Heart left ventricle (tissue), 16 donors: Measurements from ENCODE around the gene APEH. TPM values are rescaled to one million over a fixed set of nuclear protein-coding genes. Genes with fewer than 3 reads are reported as not detected.
"Not testable (repeated sequence)": the region's sequence is repeated elsewhere in the genome, so short reads cannot be mapped to it uniquely, and the experiment has no call there.

Experiments
- ATAC-seq, 4 donors: fragments of 200-7000 bp; cut with Tn5 transposase; one replicate each; pipeline ENCODE4 v1.9.1; 2020 to 2022; ENCODE audit warnings: moderate library complexity in 4 of 4, mild to moderate bottlenecking in 3 of 4, moderate number of reproducible peaks in 1 of 4
- DNase-seq, 5 donors: peaks; one replicate each; pipeline ENCODE4 v3.0.0-alpha.2; 2020
- H3K27ac ChIP-seq, 12 donors: fragments of 200-600 bp; sonication (generic) in 4 of 12; one replicate each; pipeline versions ENCODE4 v1.5.0 to v1.8.0; 2016 to 2022; ENCODE audit warnings: mild to moderate bottlenecking in 2 of 12
- H3K27me3 ChIP-seq, 9 donors: fragments of 200-600 bp; sonication (generic) in 2 of 9; one replicate each; pipeline versions ENCODE4 v1.5.1 to v1.8.0; 2016 to 2022; ENCODE audit warnings: mild to moderate bottlenecking in 3 of 9
- H3K36me3 ChIP-seq, 9 donors: fragments of 200-600 bp; sonication (generic) in 2 of 9; one replicate each; pipeline versions ENCODE4 v1.5.0 to v1.8.0; 2018 to 2022; ENCODE audit warnings: mild to moderate bottlenecking in 2 of 9
- H3K4me1 ChIP-seq, 12 donors: fragments of 200-600 bp; sonication (generic) in 4 of 12; one replicate each; pipeline versions ENCODE4 v1.5.0 to v1.8.0; 2016 to 2022; ENCODE audit warnings: mild to moderate bottlenecking in 3 of 12
- H3K4me3 ChIP-seq, 12 donors: fragments of 200-600 bp; sonication (generic) in 4 of 12; one replicate each; pipeline versions ENCODE4 v1.5.0 to v1.8.0; 2017 to 2022; ENCODE audit warnings: mild to moderate bottlenecking in 9 of 12, moderate library complexity in 4 of 12
- H3K9me3 ChIP-seq, 12 donors: fragments of 200-600 bp; sonication (generic) in 4 of 12; one replicate each; pipeline versions ENCODE4 v1.5.0 to v1.8.0; 2016 to 2022; ENCODE audit warnings: mild to moderate bottlenecking in 1 of 12
- CTCF ChIP-seq, 12 donors: fragments of 200-600 bp; sonication (generic) in 4 of 12; IDR thresholded peaks; one replicate each; pipeline versions ENCODE4 v1.5.0 to v1.8.0; 2018 to 2022; ENCODE audit warnings: antibody characterized with exemption in 12 of 12, mild to moderate bottlenecking in 5 of 12
- POLR2A ChIP-seq, 2 donors: fragments of 450-650 bp; IDR thresholded peaks; one replicate each; pipeline ENCODE4 v1.6.1; 2017; ENCODE audit warnings: antibody characterized with exemption in 2 of 2, mild to moderate bottlenecking in 2 of 2, moderate library complexity in 2 of 2
- WGBS, 4 donors: extraction: QIAGEN DNeasy Blood & Tissue Kit in 2 of 4; methylation state at CpG; one replicate each; pipeline versions ENCODE4 v1.1.5 to v1.1.7; 2013 to 2018; 5-methylcytosine and 5-hydroxymethylcytosine counted together
- intact Hi-C, 10 donors: fragments of 100-400 bp; cut with DNase I; formaldehyde crosslinking; loops; one replicate each; pipeline versions ENCODE4 v1.11.1 to v1.14.2; 2022
- polyA plus RNA-seq, 2 donors: library from polyadenylated mRNA; stranded (reverse); fragments of 200-250 nt; gene quantifications; one replicate each; pipeline ENCODE4 v1.2.3, GENCODE V29; 2013
- total RNA-seq, 9 donors: library from RNA; depleted of rRNA in 2 of 9; stranded (reverse); fragments of >200 nt in 2 of 9; fragmentation: NEBNext Ultra II Directional in 3 of 9; extraction: Animal tissue kit (Norgen Biotek cat#: 25700) in 3 of 9; gene quantifications; one replicate each; pipeline versions ENCODE4 v1.1.0 to v1.2.4, GENCODE V29; 2016 to 2023
- donor health status: ischemic (EF 13 %, LVEDD 7.1; RV severe dilation, severe dysfunction).
- donor health status: healthy with polysubstance abuse.
- donor health status: DM: no; HTN: yes; CAD: no.
- donor health status: DM: no; HTN: no; CAD: no.
- donor health status: ischemic (EF 25% LVEDD 6.9; RV normal size, moderate dysfunction).
- donor health status: ischemic (EF 25% LVEDD 5.7; RV mildly dilated, moderate dysfunction).
- donor health status: healthy.
- donor health status: DM: yes; HTN: yes; CAD: no.
- donor health status: ischemic (EF 35%, LVEDD 5.7; RV mildly dilated, moderate dysfunction).
- donor health status: nonischemic (EF 11% LVEDD 7.7; RV severe dilation, severe dysfunction).
- donor health status: DM: yes; HTN: yes; CAD: no.
- donor health status: PGD.
- donor health status: ischemic (EF 29% LVEDD 5.4; RV normal size, mild dysfunction).
- donor health status: nonischemic (EF 23%, LVEDD 6.1; RV moderate dilation, normal function).

Gene APEH
- total and polyA plus RNA-seq, 11 donors, result 18.3 to 136 (median 102) TPM

- Histone ChIP-seq H3K4me1 (peaks cover 5 to 52% (median 25%) of the 10 kb centered on the region in 12 donors), H3K36me3 (peaks cover 0 to 25% (median 17%) of the 10 kb centered on the region in 9 donors)
- 82 to 92% (median 89%) methylated on average over 7 to 12 of the region's 12 CpGs for WGBS, 4 donors
- H3K27ac ChIP-seq, DNase-seq, ATAC-seq, intact Hi-C loops, H3K4me3 ChIP-seq, H3K9me3 ChIP-seq, H3K27me3 ChIP-seq: not testable (repeated sequence)
Observed at GRCh38 chr3:49687424-49687795, 13.3 kb downstream of the APEH start.

- WGBS, 4 donors, result 30 to 73% (median 68%) methylated on average over 2 to 7 of the region's 7 CpGs
- DNase-seq, H3K9me3 ChIP-seq, intact Hi-C loops, H3K27me3 ChIP-seq: not testable (repeated sequence)
- Histone ChIP-seq H3K4me1 (peaks cover 5 to 52% (median 25%) of the 10 kb centered on the region in 12 donors), H3K4me3 (peak overlapping the region; percentile 73 to 100 (median 97)), H3K27ac (peak overlapping the region; percentile 50 to 92 (median 83)), H3K36me3 (peaks cover 0 to 15% (median 7%) of the 10 kb centered on the region in 9 donors)
- ATAC-seq, result peak in 1 of 4 donors; percentile 1
Observed at GRCh38 chr3:49688338-49689045, 14.3 kb downstream of the APEH start.

- intact Hi-C loops, result no loop called here
- DNase-seq (peak; percentile 93 to 96 (median 95)), ATAC-seq (peak; percentile 46 to 85 (median 78))
- Histone ChIP-seq H3K36me3 (peaks cover 0 to 7% (median 1%) of the 10 kb centered on the region in 9 donors), H3K9me3 (no peaks in the 10 kb centered on the region), H3K27me3 (no peaks in the 10 kb centered on the region), H3K4me3 (peak within 1 kb of the TSS; percentile 73 to 100 (median 97)), H3K4me1 (peaks cover 5 to 53% (median 25%) of the 10 kb centered on the region in 12 donors), H3K27ac (peak within 1 kb of the TSS; percentile 50 to 92 (median 83))
- 0 to 3% (median 2%) methylated on average over 26 to 66 of the region's 66 CpGs for WGBS, 4 donors
- TF ChIP-seq POLR2A (IDR thresholded peaks at IDR 0.05) (peak in 1 of 2 donors; percentile 72), CTCF (IDR thresholded peaks at IDR 0.05) (peak in 11 of 12 donors; percentile 12 to 58 (median 42))
Observed at GRCh38 chr3:49689046-49689907, 15.1 kb downstream of the APEH start, which contains the start of the genes MST1 and RNF123. Gene MST1, minus strand, starts transcription at chr3:49689474. Its CDS starts 783 bp downstream, at chr3:49688691. Gene RNF123, plus strand, starts transcription at chr3:49689557. Its CDS starts 1,609 bp downstream, at chr3:49691166.

GRCh38 chr3:49689908-49690624 lies 15.9 kb downstream of the APEH start:
- H3K9me3 ChIP-seq, ATAC-seq, H3K36me3 ChIP-seq, H3K27me3 ChIP-seq, intact Hi-C loops, DNase-seq: not testable (repeated sequence)
- peaks cover 5 to 61% (median 25%) of the 10 kb centered on the region in 12 donors for H3K4me1 ChIP-seq
- 8 to 11% (median 9%) methylated on average over 15 to 16 of the region's 16 CpGs for WGBS, 4 donors
- peak overlapping the region; percentile 73 to 100 (median 97) for H3K4me3 ChIP-seq
- peak overlapping the region in 11 of 12 donors; percentile 50 to 92 (median 83) for H3K27ac ChIP-seq

GRCh38 chr3:49690856-49691255 lies 16.7 kb downstream of the APEH start:
- Histone ChIP-seq H3K4me1 (peaks cover 5 to 65% (median 25%) of the 10 kb centered on the region in 12 donors), H3K4me3 (peak overlapping the region in 5 of 12 donors; percentile 86 to 100 (median 97))
- intact Hi-C loops, DNase-seq, H3K27me3 ChIP-seq, H3K36me3 ChIP-seq, H3K27ac ChIP-seq, H3K9me3 ChIP-seq, ATAC-seq: not testable (repeated sequence)
- WGBS, 4 donors, result 87 to 100% (median 92%) methylated on average over 1 to 3 of the region's 3 CpGs

- DNase-seq, H3K27ac ChIP-seq, H3K4me3 ChIP-seq, H3K9me3 ChIP-seq, ATAC-seq, H3K36me3 ChIP-seq, intact Hi-C loops, H3K27me3 ChIP-seq: not testable (repeated sequence)
- 86 to 96% (median 88%) methylated on average over 3 of the region's 3 CpGs for WGBS, 4 donors
- H3K4me1 ChIP-seq, result peaks cover 5 to 59% (median 25%) of the 10 kb centered on the region in 12 donors
Observed at GRCh38 chr3:49691481-49691880, 17.3 kb downstream of the APEH start.

- H3K27me3 ChIP-seq, ATAC-seq, DNase-seq, H3K4me3 ChIP-seq, H3K9me3 ChIP-seq, intact Hi-C loops: not testable (repeated sequence)
- H3K4me1 ChIP-seq, result peaks cover 0 to 45% (median 18%) of the 10 kb centered on the region in 12 donors
- H3K27ac ChIP-seq, result peak overlapping the region in 5 of 12 donors; percentile 30 to 66 (median 46)
- peaks cover 0 to 24% (median 7%) of the 10 kb centered on the region in 9 donors for H3K36me3 ChIP-seq
- 50 to 68% (median 67%) methylated on average over 6 of the region's 6 CpGs for WGBS, 4 donors
Observed at GRCh38 chr3:49694409-49695070, 20.4 kb downstream of the APEH start.

- Histone ChIP-seq H3K36me3 (peaks cover 0 to 33% (median 14%) of the 10 kb centered on the region in 9 donors), H3K27ac (peak overlapping the region in 8 of 12 donors; percentile 30 to 66 (median 40)), H3K4me1 (peaks cover 0 to 40% (median 14%) of the 10 kb centered on the region in 12 donors)
- WGBS, 4 donors, result 64 to 70% (median 68%) methylated on average over 4 of the region's 4 CpGs
- intact Hi-C loops, H3K27me3 ChIP-seq, H3K9me3 ChIP-seq, H3K4me3 ChIP-seq, DNase-seq: not testable (repeated sequence)
- peak; percentile 61 to 84 (median 79) for ATAC-seq
Observed at GRCh38 chr3:49695350-49696015, 21.3 kb downstream of the APEH start.
